Measurements from ENCODE around the gene PKNOX1.

PKNOX1 gene

GRCh38 chr21:43016728-43017127 lies 42.4 kb downstream of the PKNOX1 start:
- DNase-seq (ENCODE audit: low read depth): no peak
- no peak overlapping the region for H3K4me3 ChIP-seq (ENCODE audit: control insufficient read depth, low read depth, low read length)
- TF ChIP-seq CTCF (IDR thresholded peaks at IDR 0.05; ENCODE audit: control insufficient read depth, insufficient read depth, low read depth, low read length, missing control alignments): no peak

- no peak for TF ChIP-seq CTCF (IDR thresholded peaks at IDR 0.05; ENCODE audit: control insufficient read depth, insufficient read depth, low read depth, low read length, missing control alignments)
- H3K4me3 ChIP-seq (ENCODE audit: control insufficient read depth, low read depth, low read length): no peak overlapping the region
- DNase-seq (ENCODE audit: low read depth): no peak
Measured at GRCh38 chr21:43018519-43018918, 44.2 kb downstream of the PKNOX1 start.

GRCh38 chr21:43020177-43020576 lies 45.8 kb downstream of the PKNOX1 start:
- no peak for DNase-seq (ENCODE audit: low read depth)
- H3K4me3 ChIP-seq (ENCODE audit: control insufficient read depth, low read depth, low read length): no peak overlapping the region
- no peak for TF ChIP-seq CTCF (IDR thresholded peaks at IDR 0.05; ENCODE audit: control insufficient read depth, insufficient read depth, low read depth, low read length, missing control alignments)

GRCh38 chr21:43020771-43021170 lies 46.4 kb downstream of the PKNOX1 start:
- DNase-seq (ENCODE audit: low read depth): no peak
- no peak for TF ChIP-seq CTCF (IDR thresholded peaks at IDR 0.05; ENCODE audit: control insufficient read depth, insufficient read depth, low read depth, low read length, missing control alignments)
- no peak overlapping the region for H3K4me3 ChIP-seq (ENCODE audit: control insufficient read depth, low read depth, low read length)

- no peak overlapping the region for H3K4me3 ChIP-seq (ENCODE audit: control insufficient read depth, low read depth, low read length)
- DNase-seq (ENCODE audit: low read depth): no peak
- TF ChIP-seq CTCF (IDR thresholded peaks at IDR 0.05; ENCODE audit: control insufficient read depth, insufficient read depth, low read depth, low read length, missing control alignments): no peak
Measured at GRCh38 chr21:43021191-43021590, 46.8 kb downstream of the PKNOX1 start.

- H3K4me3 ChIP-seq (ENCODE audit: control insufficient read depth, low read depth, low read length): no peak overlapping the region
- no peak for DNase-seq (ENCODE audit: low read depth)
- TF ChIP-seq CTCF (IDR thresholded peaks at IDR 0.05; ENCODE audit: control insufficient read depth, insufficient read depth, low read depth, low read length, missing control alignments): no peak
Measured at GRCh38 chr21:43021756-43022600, 47.6 kb downstream of the PKNOX1 start.
